ENCODE data around the gene STK36. TPM values are rescaled to one million over a fixed set of nuclear protein-coding genes. Genes with fewer than 3 reads are reported as not detected.

The STK36 gene
- total and polyA plus RNA-seq, 4 experiments from 2014 or later: 3.7 to 27.3 (median 15.1) TPM

GRCh38 chr2:218648088-218648786 lies 23.6 kb upstream of the STK36 start:
- no peak overlapping the region for H3K4me3 ChIP-seq (ENCODE audit: low read length in 2 of 2)
- H3K4me1 ChIP-seq (ENCODE audit: insufficient read depth, low read length): peaks cover 6% of the 10 kb centered on the region
- H3K9me3 Mint-ChIP-seq: no peaks in the 10 kb centered on the region
- no peaks in the 10 kb centered on the region for H3K9me3 ChIP-seq (ENCODE audit: control insufficient read depth in 1 of 2, low read length in 2 of 2)
- CTCF ChIA-PET (ENCODE audit: partially characterized antibody): interaction anchor here (0.7 to 4.7 kb wide), 11 partner anchors 10 to 247 kb away, joined by 3 to 49 read pairs (median 3); partner anchors contain the start of genes BCS1L and ZNF142
- intact Hi-C loops (cut with micrococcal nuclease): loop anchor here (1.0 to 2.0 kb wide), 5 partner anchors 11 to 376 kb away; partner anchors contain the start of genes BCS1L, CNOT9, USP37 and ZNF142
- peaks cover 81% of the 10 kb centered on the region for H3K36me3 ChIP-seq (ENCODE audit: insufficient read depth, low read length)
- peaks cover 6 to 13% (median 11%) of the 10 kb centered on the region in 4 donors for H3K4me1 Mint-ChIP-seq
- peak in 4 of 5 donors; percentile 42 to 52 (median 48) for DNase-seq
- H3K27me3 ChIP-seq (ENCODE audit: insufficient read depth, low read length): no peaks in the 10 kb centered on the region
- peaks cover 47 to 88% of the 10 kb centered on the region in 2 donors for H3K36me3 Mint-ChIP-seq
- H3K27ac Mint-ChIP-seq: peak overlapping the region in 2 of 7 donors; percentile 54 to 67
- POLR2A ChIA-PET (ENCODE audit: partially characterized antibody): interaction anchor here (0.9 to 2.7 kb wide), 4 partner anchors 11 to 248 kb away, joined by 3 to 16 read pairs (median 4); partner anchors contain the start of genes BCS1L, CTDSP1 and ZNF142
- no peak overlapping the region for H3K4me3 Mint-ChIP-seq
- no peak overlapping the region for H3K27ac ChIP-seq (ENCODE audit: low read depth, low read length)
- no peaks in the 10 kb centered on the region for H3K27me3 Mint-ChIP-seq

GRCh38 chr2:218648787-218649100 lies 23.1 kb upstream of the STK36 start:
- Mint-ChIP-seq H3K4me3 (no peak overlapping the region), H3K27ac (peak overlapping the region in 2 of 7 donors; percentile 54 to 67), H3K27me3 (no peaks in the 10 kb centered on the region), H3K9me3 (no peaks in the 10 kb centered on the region), H3K4me1 (peaks cover 6 to 13% (median 11%) of the 10 kb centered on the region in 4 donors), H3K36me3 (peaks cover 47 to 84% of the 10 kb centered on the region in 2 donors)
- Histone ChIP-seq H3K4me3 (ENCODE audit: low read length in 2 of 2) (no peak overlapping the region), H3K9me3 (ENCODE audit: control insufficient read depth in 1 of 2, low read length in 2 of 2) (no peaks in the 10 kb centered on the region), H3K36me3 (ENCODE audit: insufficient read depth, low read length) (peaks cover 76% of the 10 kb centered on the region), H3K27ac (ENCODE audit: low read depth, low read length) (no peak overlapping the region), H3K4me1 (ENCODE audit: insufficient read depth, low read length) (peaks cover 6% of the 10 kb centered on the region), H3K27me3 (ENCODE audit: insufficient read depth, low read length) (no peaks in the 10 kb centered on the region)
- ChIA-PET POLR2A (ENCODE audit: partially characterized antibody) (interaction anchor here (1.4 to 2.7 kb wide), 2 partner anchors 10 to 12 kb away, joined by 4 to 16 read pairs; partner anchors contain the start of genes BCS1L and ZNF142), CTCF (ENCODE audit: partially characterized antibody) (interaction anchor here (0.8 to 4.7 kb wide), 8 partner anchors 10 to 199 kb away, joined by 3 to 49 read pairs (median 4); partner anchors contain the start of genes BCS1L, RNF25, STK36 and ZNF142)
- intact Hi-C loops (cut with micrococcal nuclease): loop anchor here (1.0 to 2.0 kb wide), 5 partner anchors 11 to 376 kb away; partner anchors contain the start of genes BCS1L, CNOT9, USP37 and ZNF142
- no peak for DNase-seq

GRCh38 chr2:218655751-218656150 lies 16.1 kb upstream of the STK36 start:
- H3K27ac Mint-ChIP-seq: no peak overlapping the region
- DNase-seq: no peak
- H3K27me3 ChIP-seq (ENCODE audit: insufficient read depth, low read length): no peaks in the 10 kb centered on the region
- H3K27me3 Mint-ChIP-seq: no peaks in the 10 kb centered on the region
- peaks cover 19 to 37% (median 31%) of the 10 kb centered on the region in 4 donors for H3K4me1 Mint-ChIP-seq
- H3K4me1 ChIP-seq (ENCODE audit: insufficient read depth, low read length): peaks cover 28% of the 10 kb centered on the region
- intact Hi-C loops (cut with micrococcal nuclease): loop anchor here (5.0 kb wide), 1 partner anchor 242 kb away; no protein-coding TSS in a partner anchor
- H3K9me3 Mint-ChIP-seq: peaks cover 0 to 1% (median 0%) of the 10 kb centered on the region in 8 donors
- peaks cover 45% of the 10 kb centered on the region for H3K36me3 ChIP-seq (ENCODE audit: insufficient read depth, low read length)
- H3K9me3 ChIP-seq (ENCODE audit: control insufficient read depth in 1 of 2, low read length in 2 of 2): no peaks in the 10 kb centered on the region
- POLR2A ChIA-PET (ENCODE audit: partially characterized antibody): interaction anchor here (1.0 kb wide), 1 partner anchor 16 kb away, joined by 3 read pairs; the partner anchor contains the start of genes RNF25 and STK36
- no peak overlapping the region for H3K4me3 ChIP-seq (ENCODE audit: low read length in 2 of 2)
- CTCF ChIA-PET (ENCODE audit: partially characterized antibody): interaction anchor here (1.3 kb wide), 1 partner anchor 32 kb away, joined by 3 read pairs; no protein-coding TSS in a partner anchor
- peak overlapping the region in 1 of 8 donors; percentile 10 for H3K4me3 Mint-ChIP-seq
- no peak overlapping the region for H3K27ac ChIP-seq (ENCODE audit: low read depth, low read length)
- H3K36me3 Mint-ChIP-seq: peaks cover 21 to 61% of the 10 kb centered on the region in 2 donors

GRCh38 chr2:218658671-218659257 lies 13.1 kb upstream of the STK36 start:
- H3K9me3 Mint-ChIP-seq: peaks cover 0 to 4% (median 0%) of the 10 kb centered on the region in 8 donors
- POLR2A ChIA-PET (ENCODE audit: partially characterized antibody): interaction anchor here (0.6 to 3.4 kb wide), 21 partner anchors 9 to 840 kb away, joined by 3 to 67 read pairs (median 5); partner anchors contain the start of genes AAMP, DNPEP, GMPPA and PNKD
- Histone ChIP-seq H3K9me3 (ENCODE audit: control insufficient read depth in 1 of 2, low read length in 2 of 2) (no peaks in the 10 kb centered on the region), H3K4me1 (ENCODE audit: insufficient read depth, low read length) (peaks cover 28% of the 10 kb centered on the region), H3K27ac (ENCODE audit: low read depth, low read length) (peak overlapping the region; percentile 71), H3K27me3 (ENCODE audit: insufficient read depth, low read length) (no peaks in the 10 kb centered on the region), H3K4me3 (ENCODE audit: low read length in 2 of 2) (peak overlapping the region; percentile 50 to 78), H3K36me3 (ENCODE audit: insufficient read depth, low read length) (peaks cover 49% of the 10 kb centered on the region)
- H3K4me1 Mint-ChIP-seq: peaks cover 17 to 37% (median 31%) of the 10 kb centered on the region in 4 donors
- peak overlapping the region; percentile 91 to 100 (median 93) for H3K4me3 Mint-ChIP-seq
- CTCF ChIA-PET (ENCODE audit: partially characterized antibody): interaction anchor here (0.9 to 5.5 kb wide), 16 partner anchors 9 to 729 kb away, joined by 3 to 51 read pairs (median 6); partner anchors contain the start of genes DNPEP, RNF25, STK36 and TTLL4
- H3K27me3 Mint-ChIP-seq: no peaks in the 10 kb centered on the region
- peak; percentile 30 to 53 (median 43) for DNase-seq
- peaks cover 22 to 61% of the 10 kb centered on the region in 2 donors for H3K36me3 Mint-ChIP-seq
- peak overlapping the region; percentile 92 to 98 (median 94) for H3K27ac Mint-ChIP-seq
- intact Hi-C loops (cut with micrococcal nuclease): loop anchor here (1.0 to 5.0 kb wide), 10 partner anchors 10 to 730 kb away; partner anchors contain the start of genes AAMP, CNOT9, CTDSP1 and PNKD

DNA sequence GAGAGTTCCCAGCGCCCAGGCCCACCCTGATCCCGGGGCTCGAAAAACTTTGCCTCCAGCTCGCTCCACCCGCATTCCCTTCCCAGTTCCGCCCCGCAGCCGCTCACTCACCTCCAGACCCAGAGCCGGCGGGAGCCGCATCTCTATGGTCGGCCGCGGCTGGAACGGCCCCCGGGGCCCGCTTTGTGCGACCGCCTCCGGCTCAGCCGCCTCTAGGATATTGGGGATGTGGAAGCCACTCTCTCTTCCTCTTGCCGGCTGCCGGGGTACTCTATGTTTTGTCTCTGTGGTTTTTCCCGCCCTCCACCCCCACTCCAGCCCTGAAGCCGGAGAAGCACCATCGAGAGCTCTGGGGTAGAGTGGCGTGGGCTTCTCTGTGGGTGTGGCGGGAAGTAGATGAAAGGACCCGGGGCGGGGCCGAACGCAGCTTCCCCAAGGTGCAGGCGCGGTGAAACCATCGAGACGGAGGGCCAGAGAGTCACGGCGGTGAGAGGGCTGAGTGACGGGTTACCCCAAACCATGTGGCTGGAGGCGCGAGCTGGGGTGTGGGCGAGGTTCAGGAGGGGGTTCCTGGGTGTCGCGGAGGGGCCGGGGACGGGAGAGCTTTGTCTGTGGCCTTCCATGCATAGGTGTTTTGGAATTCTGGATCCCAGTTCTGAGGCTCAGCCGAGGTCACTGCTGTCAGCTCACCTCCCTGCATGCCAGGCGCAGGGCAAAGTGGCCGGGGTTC lies 12.5 kb upstream of the STK36 start, which contains the start of the genes BCS1L and ZNF142:
Gene BCS1L (plus strand): TSS at position 426 of the 730 bp plus-strand sequence. CDS start 1,305 bp downstream, outside the sequence.
Gene ZNF142 (minus strand): TSS at position 366 of the 730 bp plus-strand sequence. CDS start 3,194 bp downstream, outside the sequence.
- Histone ChIP-seq H3K9me3 (ENCODE audit: control insufficient read depth in 1 of 2, low read length in 2 of 2) (no peaks in the 10 kb centered on the region), H3K27ac (ENCODE audit: low read depth, low read length) (peak within 1 kb of the TSS; percentile 71), H3K36me3 (ENCODE audit: insufficient read depth, low read length) (peaks cover 50% of the 10 kb centered on the region), H3K4me1 (ENCODE audit: insufficient read depth, low read length) (peaks cover 28% of the 10 kb centered on the region), H3K4me3 (ENCODE audit: low read length in 2 of 2) (peak within 1 kb of the TSS; percentile 50 to 78), H3K27me3 (ENCODE audit: insufficient read depth, low read length) (no peaks in the 10 kb centered on the region)
- CTCF ChIA-PET (ENCODE audit: partially characterized antibody): interaction anchor here (0.9 to 5.5 kb wide), 18 partner anchors 10 to 729 kb away, joined by 3 to 51 read pairs (median 4); partner anchors contain the start of genes DNPEP, RNF25, STK36 and TTLL4
- POLR2A ChIA-PET (ENCODE audit: partially characterized antibody): interaction anchor here (0.7 to 3.4 kb wide), 19 partner anchors 9 to 839 kb away, joined by 3 to 67 read pairs (median 6); partner anchors contain the start of genes AAMP, CNPPD1, DNPEP and GMPPA
- H3K4me3 Mint-ChIP-seq: peak within 1 kb of the TSS; percentile 91 to 100 (median 93)
- intact Hi-C loops (cut with micrococcal nuclease): loop anchor here (1.0 to 5.0 kb wide), 10 partner anchors 11 to 729 kb away; partner anchors contain the start of genes AAMP, CNOT9, CTDSP1 and PNKD
- peak within 1 kb of the TSS; percentile 92 to 98 (median 94) for H3K27ac Mint-ChIP-seq
- no peaks in the 10 kb centered on the region for H3K27me3 Mint-ChIP-seq
- peaks cover 0 to 4% (median 0%) of the 10 kb centered on the region in 8 donors for H3K9me3 Mint-ChIP-seq
- H3K36me3 Mint-ChIP-seq: peaks cover 25 to 64% of the 10 kb centered on the region in 2 donors
- H3K4me1 Mint-ChIP-seq: peaks cover 17 to 37% (median 31%) of the 10 kb centered on the region in 4 donors
- peak; percentile 90 to 94 (median 92) for DNase-seq

DNA sequence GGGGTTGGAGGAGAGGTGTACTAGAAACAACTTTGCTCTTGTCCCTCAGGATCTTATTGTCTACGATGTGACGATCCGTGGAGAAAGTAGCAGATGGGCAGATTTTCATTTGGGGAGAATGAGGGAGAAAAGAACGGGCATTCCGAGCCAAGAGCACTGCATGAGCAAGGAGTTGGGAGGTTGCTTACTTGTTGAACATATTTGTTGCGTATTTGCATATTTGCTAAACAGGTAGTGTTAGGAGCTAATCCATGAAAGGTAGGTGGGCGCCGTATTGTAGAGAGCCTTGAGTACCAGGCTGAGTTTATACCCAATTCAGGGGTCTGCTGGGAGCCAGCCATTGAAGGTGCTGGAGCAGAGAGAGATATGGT lies 11.9 kb upstream of the STK36 start:
- H3K27me3 ChIP-seq (ENCODE audit: insufficient read depth, low read length): no peaks in the 10 kb centered on the region
- Mint-ChIP-seq H3K36me3 (peaks cover 30 to 68% of the 10 kb centered on the region in 2 donors), H3K27ac (peak overlapping the region; percentile 92 to 98 (median 94)), H3K9me3 (peaks cover 0 to 4% (median 0%) of the 10 kb centered on the region in 8 donors), H3K4me3 (peak overlapping the region; percentile 91 to 100 (median 93)), H3K4me1 (peaks cover 17 to 37% (median 31%) of the 10 kb centered on the region in 4 donors), H3K27me3 (no peaks in the 10 kb centered on the region)
- POLR2A ChIA-PET (ENCODE audit: partially characterized antibody): interaction anchor here (0.7 to 3.4 kb wide), 18 partner anchors 10 to 839 kb away, joined by 3 to 67 read pairs (median 6); partner anchors contain the start of genes AAMP, CNPPD1, DNPEP and GMPPA
- peak overlapping the region; percentile 50 to 78 for H3K4me3 ChIP-seq (ENCODE audit: low read length in 2 of 2)
- intact Hi-C loops (cut with micrococcal nuclease): loop anchor here (1.0 to 5.0 kb wide), 10 partner anchors 12 to 728 kb away; partner anchors contain the start of genes AAMP, CNOT9, CTDSP1 and PNKD
- CTCF ChIA-PET (ENCODE audit: partially characterized antibody): interaction anchor here (0.9 to 5.5 kb wide), 15 partner anchors 11 to 728 kb away, joined by 3 to 51 read pairs (median 4); partner anchors contain the start of genes DNPEP, RNF25, STK36 and TTLL4
- peaks cover 51% of the 10 kb centered on the region for H3K36me3 ChIP-seq (ENCODE audit: insufficient read depth, low read length)
- H3K4me1 ChIP-seq (ENCODE audit: insufficient read depth, low read length): peaks cover 28% of the 10 kb centered on the region
- H3K27ac ChIP-seq (ENCODE audit: low read depth, low read length): peak overlapping the region; percentile 71
- no peak for DNase-seq
- no peaks in the 10 kb centered on the region for H3K9me3 ChIP-seq (ENCODE audit: control insufficient read depth in 1 of 2, low read length in 2 of 2)

All from CD4-positive, alpha-beta memory T cell (primary cell).